GM23248 (cell line): ENCODE results near the gene CNKSR1.

Experiments
- EZH2 ChIP-seq: fragments of 200-600 bp; sonication (generic); IDR thresholded peaks from 2 replicates; pipeline ENCODE4 v1.6.1; 2018; ENCODE audit warnings: antibody characterized with exemption, mild to moderate bottlenecking; ENCODE audit not compliant: insufficient read depth, poor library complexity, severe bottlenecking
- EZH2phosphoT487 ChIP-seq: fragments of 200-600 bp; sonication (generic); IDR thresholded peaks from 2 replicates; pipeline ENCODE4 v1.6.1; 2018; ENCODE audit warnings: antibody characterized with exemption, moderate library complexity, mild to moderate bottlenecking, low read depth; ENCODE audit not compliant: insufficient read depth

DNA sequence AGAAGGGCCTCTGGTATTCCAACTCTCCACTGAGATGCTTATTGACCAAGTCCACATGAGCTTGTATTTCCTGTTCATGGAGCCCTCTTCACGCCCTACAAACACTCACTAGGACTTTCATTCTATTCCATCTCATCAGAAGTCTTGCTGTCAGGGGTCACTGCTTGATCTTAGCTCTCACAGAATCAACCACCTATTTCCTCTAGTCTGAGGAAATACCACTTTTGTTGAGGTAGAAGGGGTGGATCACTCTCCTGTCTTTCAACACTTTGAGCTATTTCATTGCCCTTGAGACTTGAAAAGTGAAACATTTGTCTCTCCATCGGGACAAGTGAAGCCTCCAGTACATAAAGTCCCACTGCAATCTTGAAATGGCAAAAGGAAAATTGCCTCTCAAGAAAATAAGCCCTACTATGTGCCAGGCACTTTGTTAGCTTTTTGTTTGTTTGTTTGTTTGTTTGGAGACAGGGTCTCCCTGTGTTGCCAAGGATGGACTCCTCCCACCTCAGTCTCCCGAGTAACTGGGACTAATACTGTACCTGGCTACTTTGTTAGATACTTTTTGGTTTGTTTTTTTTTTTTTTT lies 38.2 kb upstream of the CNKSR1 start:
- TF ChIP-seq EZH2phosphoT487, result no peak
- TF ChIP-seq EZH2, result no peak
